ENCODE results near the gene CDCA7. TPM values are rescaled to one million over a fixed set of nuclear protein-coding genes. Genes with fewer than 3 reads are reported as not detected.

Gene CDCA7
- polyA plus RNA-seq, 1 donor from 2014 or later, result 0.27 TPM

- Histone ChIP-seq H4K20me1 (ENCODE audit: insufficient read depth) (no peaks in the 10 kb centered on the region), H3K4me3 (ENCODE audit: low read length) (no peak overlapping the region), H3F3A (ENCODE audit: insufficient read depth, low read length, poor library complexity, severe bottlenecking) (no peaks in the 10 kb centered on the region), H3K27me3 (ENCODE audit: insufficient read depth, low read depth, low read length) (no peaks in the 10 kb centered on the region), H3K27ac (ENCODE audit: low read length) (no peak overlapping the region), H3K9me3 (ENCODE audit: low read length) (no peaks in the 10 kb centered on the region), H3K79me2 (replicated peaks; ENCODE audit: insufficient read depth, low read length) (no peaks in the 10 kb centered on the region), H3K36me3 (ENCODE audit: insufficient read depth, low read length) (no peaks in the 10 kb centered on the region), H3K4me2 (ENCODE audit: low read length) (no peak overlapping the region), H2AFZ (ENCODE audit: low read depth, low read length) (no peak overlapping the region), H3K9ac (ENCODE audit: low read length) (no peak overlapping the region), H3K9me2 (ENCODE audit: insufficient read depth, low read length) (no peaks in the 10 kb centered on the region)
- TF ChIP-seq EP300 (conservative IDR thresholded peaks at IDR 0.05; ENCODE audit: poor library complexity, severe bottlenecking) (no peak), POLR2AphosphoS5 (IDR thresholded peaks at IDR 0.05) (no peak), REST (IDR thresholded peaks at IDR 0.05; ENCODE audit: borderline replicate concordance) (no peak), MXI1 (conservative IDR thresholded peaks at IDR 0.05; ENCODE audit: poor library complexity, severe bottlenecking) (no peak), TAF1 (IDR thresholded peaks at IDR 0.05; ENCODE audit: low read depth) (no peak), CTCF (IDR thresholded peaks at IDR 0.05; ENCODE audit: poor library complexity, severe bottlenecking) (no peak), EZH2 (IDR thresholded peaks at IDR 0.05; ENCODE audit: borderline replicate concordance, insufficient read depth, low read length, poor library complexity, severe bottlenecking) (no peak), SMC3 (conservative IDR thresholded peaks at IDR 0.05; ENCODE audit: poor library complexity) (no peak), RAD21 (conservative IDR thresholded peaks at IDR 0.05) (no peak)
Observed at GRCh38 chr2:173407176-173407575, 52.5 kb downstream of the CDCA7 start.

- Histone ChIP-seq H3K36me3 (ENCODE audit: insufficient read depth, low read length) (no peaks in the 10 kb centered on the region), H3F3A (ENCODE audit: insufficient read depth, low read length, poor library complexity, severe bottlenecking) (no peaks in the 10 kb centered on the region), H3K9me2 (ENCODE audit: insufficient read depth, low read length) (no peaks in the 10 kb centered on the region), H3K27me3 (ENCODE audit: insufficient read depth, low read depth, low read length) (no peaks in the 10 kb centered on the region), H3K9me3 (ENCODE audit: low read length) (no peaks in the 10 kb centered on the region), H3K9ac (ENCODE audit: low read length) (no peak overlapping the region), H4K20me1 (ENCODE audit: insufficient read depth) (no peaks in the 10 kb centered on the region), H3K4me3 (ENCODE audit: low read length) (no peak overlapping the region), H3K4me2 (ENCODE audit: low read length) (no peak overlapping the region), H3K27ac (ENCODE audit: low read length) (no peak overlapping the region), H3K79me2 (replicated peaks; ENCODE audit: insufficient read depth, low read length) (no peaks in the 10 kb centered on the region), H2AFZ (ENCODE audit: low read depth, low read length) (no peak overlapping the region)
- no peak for TF ChIP-seq SMC3 (conservative IDR thresholded peaks at IDR 0.05; ENCODE audit: poor library complexity)
- TF ChIP-seq RAD21 (conservative IDR thresholded peaks at IDR 0.05), result no peak
- TF ChIP-seq CTCF (IDR thresholded peaks at IDR 0.05; ENCODE audit: poor library complexity, severe bottlenecking), result no peak
- no peak for TF ChIP-seq REST (IDR thresholded peaks at IDR 0.05; ENCODE audit: borderline replicate concordance)
Observed at GRCh38 chr2:173407646-173408045, 53.0 kb downstream of the CDCA7 start.
